HepG2 (cell line): ENCODE data around the gene NDUFS6. TPM values are rescaled to one million over a fixed set of nuclear protein-coding genes. Genes with fewer than 3 reads are reported as not detected.

Source experiments
- ATAC-seq: fragments of 200-7000 bp; cut with Tn5 transposase; 3 replicates; pipeline ENCODE4 v1.9.1; 2020; ENCODE audit warnings: mild to moderate bottlenecking, moderate library complexity
- BruUV-seq: library from RNA; stranded (reverse); fragments of 400-500 nt; replicated peaks from 2 replicates; lab custom pipeline; 2021; lab: Mats Ljungman, UMichigan
- CTCF ChIA-PET: fragments of 300-600 bp; formaldehyde crosslinking; extraction: SDS; loops from one replicate; lab custom pipeline; 2021; ENCODE audit warnings: low total read pairs, inconsistent platforms, low intra/inter-chr PET ratio; lab: Yijun Ruan, JAX
- POLR2A ChIA-PET: fragments of 350-600 bp; sonication (Branson Sonifier 250); formaldehyde crosslinking; loops from one replicate; lab custom pipeline; 2020; ENCODE audit warnings: antibody characterized with exemption, inconsistent platforms; lab: Yijun Ruan, JAX
- DNase-seq: peaks from one replicate; pipeline ENCODE4 v3.0.0-alpha.2; 2015; ENCODE audit warnings: low spot score
- FAIRE-seq: peaks from 3 replicates; lab custom pipeline; 2011; peaks lifted over from hg19 to GRCh38; lab: Jason Lieb, UNC
- H2AFZ ChIP-seq: one replicate; pipeline ENCODE4 v1.6.1; 2011; ENCODE audit warnings: low read length, inconsistent platforms
- H3K27ac ChIP-seq: fragments of 300-600 bp; 3 replicates; pipeline ENCODE4 v1.8.0; 2011; ENCODE audit warnings: mixed run types, mild to moderate bottlenecking, mixed read lengths, low read length, inconsistent platforms; ENCODE audit not compliant: insufficient read depth; ENCODE audit errors: extremely low read length
- H3K27me3 ChIP-seq, 2 experiments: fragments of 200-600 bp in 1 of 2; 2 replicates in 1 of 2; 3 replicates in 1 of 2; pipeline versions ENCODE4 v1.6.0 to v1.8.0; 2011; ENCODE audit warnings: low read length in 2 of 2, mild to moderate bottlenecking in 2 of 2, moderate library complexity in 2 of 2, inconsistent platforms in 1 of 2; ENCODE audit not compliant: insufficient read depth in 2 of 2, control insufficient read depth in 1 of 2
- H3K36me3 ChIP-seq, 2 experiments: fragments of 200-600 bp in 1 of 2; replicated peaks in 1 of 2; 2 replicates in 1 of 2; 3 replicates in 1 of 2; pipeline versions ENCODE4 v1.5.1 to v1.8.0; 2011; ENCODE audit warnings: low read length in 2 of 2, inconsistent platforms in 1 of 2; ENCODE audit not compliant: insufficient read depth in 2 of 2, control insufficient read depth in 1 of 2
- H3K4me1 ChIP-seq: 2 replicates; pipeline ENCODE4 v1.5.1; 2012; ENCODE audit warnings: low read length, inconsistent platforms; ENCODE audit not compliant: insufficient read depth
- H3K4me2 ChIP-seq: 2 replicates; pipeline ENCODE4 v1.6.0; 2011; ENCODE audit warnings: low read depth, low read length, inconsistent platforms
- H3K4me3 ChIP-seq, 3 experiments: fragments of 200-600 bp in 1 of 3; sonication (generic), shearing (Covaris generic) in 1 of 3; replicated peaks in 1 of 3; 2 replicates each; pipeline ENCODE4 v1.5.1; 2011 to 2016; ENCODE audit warnings: low read length in 3 of 3, inconsistent platforms in 2 of 3, low read depth in 2 of 3, mild to moderate bottlenecking in 2 of 3, control low read depth in 1 of 3, mixed read lengths in 1 of 3; ENCODE audit not compliant: insufficient read depth in 1 of 3
- H3K79me2 ChIP-seq: one replicate; pipeline ENCODE4 v1.6.1; 2011; ENCODE audit warnings: low read length, inconsistent platforms; ENCODE audit not compliant: insufficient read depth
- H3K9ac ChIP-seq: 2 replicates; pipeline ENCODE4 v1.6.0; 2011; ENCODE audit warnings: mild to moderate bottlenecking, low read depth, low read length, inconsistent platforms; ENCODE audit not compliant: insufficient read depth
- H3K9me3 ChIP-seq: 2 replicates; pipeline ENCODE4 v1.5.1; 2012; ENCODE audit warnings: mild to moderate bottlenecking, low read length
- H4K20me1 ChIP-seq: 2 replicates; pipeline ENCODE4 v1.6.0; 2011; ENCODE audit warnings: inconsistent platforms, mild to moderate bottlenecking, low read length, moderate library complexity; ENCODE audit not compliant: insufficient read depth
- ASH2L ChIP-seq: fragments of 300-600, 200-600 bp; sonication (generic); IDR thresholded peaks from 2 replicates; pipeline ENCODE4 v1.7.0; 2017; ENCODE audit warnings: low read depth, mild to moderate bottlenecking, moderate library complexity, mixed read lengths, low read length; ENCODE audit not compliant: insufficient read length
- GATAD1 ChIP-seq: IDR thresholded peaks from 2 replicates; pipeline ENCODE4 v1.6.1; 2016; ENCODE audit warnings: missing genetic modification reagents, missing compliant biosample characterization
- SNAPC2 ChIP-seq: sonication (generic); formaldehyde crosslinking; IDR thresholded peaks from 2 replicates; pipeline ENCODE4 v1.8.1; 2022; ENCODE audit warnings: mild to moderate bottlenecking, missing genetic modification reagents
- TSC22D2 ChIP-seq: sonication (generic); formaldehyde crosslinking; IDR thresholded peaks from 2 replicates; pipeline ENCODE4 v1.5.1; 2020; ENCODE audit warnings: missing genetic modification reagents, mild to moderate bottlenecking, borderline replicate concordance
- ZNF337 ChIP-seq: sonication (generic); formaldehyde crosslinking; IDR thresholded peaks from 2 replicates; pipeline ENCODE4 v1.5.1; 2020; ENCODE audit warnings: missing genetic modification reagents, low read depth, mild to moderate bottlenecking, borderline replicate concordance
- ZNF354B ChIP-seq: sonication (generic); formaldehyde crosslinking; IDR thresholded peaks from 2 replicates; pipeline ENCODE4 v1.8.0; 2022; ENCODE audit warnings: mild to moderate bottlenecking, missing genetic modification reagents
- ZNF496 ChIP-seq: sonication (generic); formaldehyde crosslinking; IDR thresholded peaks from 2 replicates; pipeline ENCODE4 v1.8.1; 2023; ENCODE audit warnings: mild to moderate bottlenecking, moderate library complexity, missing genetic modification reagents; ENCODE audit not compliant: insufficient replicate concordance
- ZNF564 ChIP-seq: sonication (generic); formaldehyde crosslinking; IDR thresholded peaks from 2 replicates; pipeline ENCODE4 v1.8.1; 2023; ENCODE audit warnings: mild to moderate bottlenecking, missing genetic modification reagents
- ZNF775 ChIP-seq: sonication (generic); formaldehyde crosslinking; IDR thresholded peaks from 2 replicates; pipeline ENCODE4 v1.4.0; 2020; ENCODE audit warnings: missing genetic modification reagents, mild to moderate bottlenecking, moderate library complexity, borderline replicate concordance
- WGBS: methylation state at CpG from one replicate; pipeline ENCODE4 v1.1.6; 2017; ENCODE audit warnings: low lambda C conversion rate; 5-methylcytosine and 5-hydroxymethylcytosine counted together
- in situ Hi-C: cut with HindIII; loops from 2 replicates; pipeline ENCODE4 v1.10.0; 2017; ENCODE audit warnings: low pct_unique_long_range_greater_than_20kb; ENCODE audit not compliant: extremely low pct_ligation_motif_present
- intact Hi-C: fragments of 100-400 bp; cut with micrococcal nuclease; formaldehyde crosslinking; loops from one replicate; pipeline ENCODE4 v1.10.0; 2022; ENCODE audit not compliant: unreplicated experiment
- polyA plus RNA-seq, 8 experiments: library from polyadenylated mRNA; depleted of rRNA in 3 of 8; stranded (reverse) in 7 of 8; unstranded in 1 of 8; fragments of >200 nt; fragmentation: Illumina TruSeq in 4 of 8; extraction: Trizol in 4 of 8; gene quantifications; 2 replicates each; pipeline versions ENCODE4 v1.2.1 to v1.2.3, GENCODE V29; 2011 to 2016; ENCODE audit warnings: low read depth in 4 of 8, missing spikeins in 1 of 8, mixed read lengths in 1 of 8; ENCODE audit not compliant: insufficient read depth in 1 of 8
- total RNA-seq, 5 experiments: library from RNA; depleted of rRNA; stranded (reverse); fragments of >200 nt; fragmentation: Illumina TruSeq; extraction: Trizol; gene quantifications; 2 replicates each; pipeline ENCODE4 v1.2.3, GENCODE V29; 2016; ENCODE audit warnings: low read depth in 1 of 5
- TF ChIP-seq, protein P1 (sequence below): conservative IDR thresholded peaks from 2 replicates; pipeline ENCODE4 v1.6.1; 2018; ENCODE audit warnings: missing genetic modification reagents
- TF ChIP-seq, protein P2 (sequence below): sonication (generic); formaldehyde crosslinking; IDR thresholded peaks from 2 replicates; pipeline ENCODE4 v1.4.0; 2020; ENCODE audit warnings: missing genetic modification reagents
- TF ChIP-seq, protein P3 (sequence below): IDR thresholded peaks from 2 replicates; pipeline ENCODE4 v1.6.1; 2016; ENCODE audit warnings: mild to moderate bottlenecking, missing biosample characterization, missing genetic modification reagents
- TF ChIP-seq, protein P4 (sequence below): sonication (generic); formaldehyde crosslinking; IDR thresholded peaks from 2 replicates; pipeline ENCODE4 v1.5.1; 2020; ENCODE audit warnings: mild to moderate bottlenecking, missing genetic modification reagents

Gene NDUFS6
- total and polyA plus RNA-seq, 2 of the 13 experiments (the other 11 are each of a cell fraction or from before 2014, with no cell fraction given): 23.7 to 50.4 TPM

DNA sequence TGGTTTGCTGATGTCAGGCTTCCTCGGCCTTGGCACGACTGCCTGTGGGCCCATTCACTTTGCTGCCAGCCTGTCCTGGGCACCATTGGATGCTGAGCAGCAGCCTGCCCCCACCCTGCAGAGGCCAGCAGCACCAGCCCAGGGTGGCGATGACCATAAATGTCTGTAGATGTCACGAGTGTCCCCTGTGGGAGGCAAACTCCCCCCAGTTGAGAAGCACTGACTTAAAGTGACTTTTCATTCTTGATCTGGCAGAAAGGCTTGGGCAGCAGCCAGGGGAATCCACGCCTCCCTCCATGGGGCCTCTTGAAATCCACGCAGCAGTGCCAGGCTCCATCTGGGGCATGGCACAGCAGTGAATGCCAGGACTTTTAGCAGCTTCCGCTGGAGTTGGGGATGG, 59.7 kb downstream of the NDUFS6 start:
- Histone ChIP-seq H3K4me1 (peaks cover 5% of the 10 kb centered on the region; the same call in 1 of the 2 replicates), H2AFZ (no peak overlapping the region), H3K4me3 (no peak overlapping the region), H3K9me3 (no peaks in the 10 kb centered on the region), H3K79me2 (no peaks in the 10 kb centered on the region), H3K27me3 (peaks cover 10 to 52% of the 10 kb centered on the region in 2 experiments; a peak in 4 of 5 replicates), H3K36me3 (no peaks in the 10 kb centered on the region), H4K20me1 (no peaks in the 10 kb centered on the region), H3K9ac (no peak overlapping the region), H3K4me2 (no peak overlapping the region), H3K27ac (no peak overlapping the region)
- POLR2A ChIA-PET: no interaction called here
- CTCF ChIA-PET: no interaction called here
- intact Hi-C loops: no loop called here
- no TSS peak for BruUV-seq
- 20% methylated on average over 5 of the region's 7 CpGs for WGBS
- TF ChIP-seq, protein P1, sequence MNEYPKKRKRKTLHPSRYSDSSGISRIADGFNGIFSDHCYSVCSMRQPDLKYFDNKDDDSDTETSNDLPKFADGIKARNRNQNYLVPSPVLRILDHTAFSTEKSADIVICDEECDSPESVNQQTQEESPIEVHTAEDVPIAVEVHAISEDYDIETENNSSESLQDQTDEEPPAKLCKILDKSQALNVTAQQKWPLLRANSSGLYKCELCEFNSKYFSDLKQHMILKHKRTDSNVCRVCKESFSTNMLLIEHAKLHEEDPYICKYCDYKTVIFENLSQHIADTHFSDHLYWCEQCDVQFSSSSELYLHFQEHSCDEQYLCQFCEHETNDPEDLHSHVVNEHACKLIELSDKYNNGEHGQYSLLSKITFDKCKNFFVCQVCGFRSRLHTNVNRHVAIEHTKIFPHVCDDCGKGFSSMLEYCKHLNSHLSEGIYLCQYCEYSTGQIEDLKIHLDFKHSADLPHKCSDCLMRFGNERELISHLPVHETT: no peak
- TF ChIP-seq ZNF337 (CRISPR knock-in tag) (no peak), ZNF775 (CRISPR knock-in tag) (no peak), TSC22D2 (no peak), ASH2L (no peak), SNAPC2 (CRISPR knock-in tag) (no peak), ZNF496 (CRISPR knock-in tag) (no peak), ZNF354B (CRISPR knock-in tag) (no peak), ZNF564 (CRISPR knock-in tag) (no peak), GATAD1 (CRISPR knock-in tag) (no peak)
- TF ChIP-seq, protein P2, sequence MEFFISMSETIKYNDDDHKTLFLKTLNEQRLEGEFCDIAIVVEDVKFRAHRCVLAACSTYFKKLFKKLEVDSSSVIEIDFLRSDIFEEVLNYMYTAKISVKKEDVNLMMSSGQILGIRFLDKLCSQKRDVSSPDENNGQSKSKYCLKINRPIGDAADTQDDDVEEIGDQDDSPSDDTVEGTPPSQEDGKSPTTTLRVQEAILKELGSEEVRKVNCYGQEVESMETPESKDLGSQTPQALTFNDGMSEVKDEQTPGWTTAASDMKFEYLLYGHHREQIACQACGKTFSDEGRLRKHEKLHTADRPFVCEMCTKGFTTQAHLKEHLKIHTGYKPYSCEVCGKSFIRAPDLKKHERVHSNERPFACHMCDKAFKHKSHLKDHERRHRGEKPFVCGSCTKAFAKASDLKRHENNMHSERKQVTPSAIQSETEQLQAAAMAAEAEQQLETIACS: no peak
- TF ChIP-seq, protein P3, sequence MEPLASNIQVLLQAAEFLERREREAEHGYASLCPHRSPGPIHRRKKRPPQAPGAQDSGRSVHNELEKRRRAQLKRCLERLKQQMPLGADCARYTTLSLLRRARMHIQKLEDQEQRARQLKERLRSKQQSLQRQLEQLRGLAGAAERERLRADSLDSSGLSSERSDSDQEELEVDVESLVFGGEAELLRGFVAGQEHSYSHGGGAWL: no peak
- TF ChIP-seq, protein P4, sequence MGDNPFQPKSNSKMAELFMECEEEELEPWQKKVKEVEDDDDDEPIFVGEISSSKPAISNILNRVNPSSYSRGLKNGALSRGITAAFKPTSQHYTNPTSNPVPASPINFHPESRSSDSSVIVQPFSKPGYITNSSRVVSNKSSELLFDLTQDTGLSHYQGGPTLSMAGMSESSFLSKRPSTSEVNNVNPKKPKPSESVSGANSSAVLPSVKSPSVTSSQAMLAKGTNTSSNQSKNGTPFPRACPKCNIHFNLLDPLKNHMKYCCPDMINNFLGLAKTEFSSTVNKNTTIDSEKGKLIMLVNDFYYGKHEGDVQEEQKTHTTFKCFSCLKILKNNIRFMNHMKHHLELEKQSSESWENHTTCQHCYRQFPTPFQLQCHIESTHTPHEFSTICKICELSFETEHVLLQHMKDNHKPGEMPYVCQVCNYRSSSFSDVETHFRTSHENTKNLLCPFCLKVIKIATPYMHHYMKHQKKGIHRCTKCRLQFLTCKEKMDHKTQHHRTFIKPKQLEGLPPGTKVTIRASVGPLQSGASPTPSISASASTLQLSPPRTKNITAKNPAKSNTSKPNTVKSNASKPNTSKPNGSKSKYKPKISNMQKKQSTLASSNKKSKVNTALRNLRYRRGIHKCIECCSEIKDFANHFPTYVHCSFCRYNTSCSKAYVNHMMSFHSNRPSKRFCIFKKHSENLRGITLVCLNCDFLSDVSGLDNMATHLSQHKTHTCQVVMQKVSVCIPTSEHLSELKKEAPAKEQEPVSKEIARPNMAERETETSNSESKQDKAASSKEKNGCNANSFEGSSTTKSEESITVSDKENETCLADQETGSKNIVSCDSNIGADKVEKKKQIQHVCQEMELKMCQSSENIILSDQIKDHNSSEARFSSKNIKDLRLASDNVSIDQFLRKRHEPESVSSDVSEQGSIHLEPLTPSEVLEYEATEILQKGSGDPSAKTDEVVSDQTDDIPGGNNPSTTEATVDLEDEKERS: no peak
- ATAC-seq (no peak), DNase-seq (no peak), FAIRE-seq (no peak)
- in situ Hi-C loops: no loop called here
